A673 (cell line): Measurements from ENCODE around the gene DUSP6.

Experiments used
- CTCF ChIP-seq: fragments of 300-800, 200-600 bp; sonication (generic); conservative IDR thresholded peaks from 2 replicates; pipeline ENCODE4 v1.5.1; 2017; ENCODE audit warnings: low read depth, mild to moderate bottlenecking, antibody characterized with exemption, low read length, moderate library complexity, mixed read lengths
- EZH2 ChIP-seq: fragments of 200-600 bp; sonication (generic); IDR thresholded peaks from 2 replicates; pipeline ENCODE4 v1.6.1; 2017; ENCODE audit warnings: borderline replicate concordance, low read depth, mild to moderate bottlenecking, mixed read lengths, antibody characterized with exemption, low read length; ENCODE audit not compliant: poor library complexity, severe bottlenecking

GRCh38 chr12:89343127-89343526, 9.2 kb downstream of the DUSP6 start:
- TF ChIP-seq CTCF (no peak), EZH2 (no peak)
